NCI-H82 treated with DMSO at 0.1 percent for 48 hours (cell line): ENCODE results near the gene MAIP1.

Experiments used
- DNase-seq: peaks from one replicate; lab custom pipeline; 2025; ENCODE audit not compliant: unreplicated experiment; lab: John Stamatoyannopoulos, UW

Gene MAIP1

GRCh38 chr2:199946836-199947235 is 8.5 kb upstream of the MAIP1 start:
- DNase-seq, result no peak

GRCh38 chr2:199950396-199950795 is 5.0 kb upstream of the MAIP1 start:
- no peak for DNase-seq

- no peak for DNase-seq
Observed at GRCh38 chr2:199951023-199951422, 4.4 kb upstream of the MAIP1 start.

GRCh38 chr2:199955007-199955338 is 409 bp upstream of the MAIP1 start:
- DNase-seq, result no peak

GRCh38 chr2:199956062-199956380 is 639 bp downstream of the MAIP1 start:
- no peak for DNase-seq

- no peak for DNase-seq
Observed at GRCh38 chr2:199958014-199958413, 2.6 kb downstream of the MAIP1 start.

GRCh38 chr2:199962203-199962602 is 6.8 kb downstream of the MAIP1 start:
- DNase-seq, result no peak

- no peak for DNase-seq
Observed at GRCh38 chr2:199966405-199966804, 11.0 kb downstream of the MAIP1 start.

GRCh38 chr2:199966976-199967375 is 11.6 kb downstream of the MAIP1 start:
- DNase-seq, result no peak

- no peak for DNase-seq
Observed at GRCh38 chr2:199968126-199968525, 12.7 kb downstream of the MAIP1 start.

- DNase-seq, result no peak
Observed at GRCh38 chr2:199972088-199972626, 16.8 kb downstream of the MAIP1 start.

- DNase-seq, result peak; percentile 43
Observed at GRCh38 chr2:199973703-199974102, 18.3 kb downstream of the MAIP1 start.

- DNase-seq, result no peak
Observed at GRCh38 chr2:199975273-199975895, 20.0 kb downstream of the MAIP1 start.

GRCh38 chr2:199977984-199978415 is 22.6 kb downstream of the MAIP1 start:
- no peak for DNase-seq

GRCh38 chr2:199979398-199979797 is 24.0 kb downstream of the MAIP1 start:
- DNase-seq, result no peak

GRCh38 chr2:199979832-199980628 is 24.6 kb downstream of the MAIP1 start:
- peak; percentile 26 for DNase-seq

- no peak for DNase-seq
Observed at GRCh38 chr2:199982126-199982843, 26.9 kb downstream of the MAIP1 start.

GRCh38 chr2:199983534-199983933 is 28.2 kb downstream of the MAIP1 start:
- DNase-seq, result no peak

GRCh38 chr2:199984159-199984558 is 28.8 kb downstream of the MAIP1 start:
- DNase-seq, result no peak

- no peak for DNase-seq
Observed at GRCh38 chr2:199984755-199985154, 29.4 kb downstream of the MAIP1 start.

- DNase-seq, result peak; percentile 81
Observed at GRCh38 chr2:199985625-199986207, 30.3 kb downstream of the MAIP1 start.

- no peak for DNase-seq
Observed at GRCh38 chr2:199987586-199987985, 32.2 kb downstream of the MAIP1 start.
